GM12878 (cell line): ENCODE results near the gene TK1. TPM values are rescaled to one million over a fixed set of nuclear protein-coding genes. Genes with fewer than 3 reads are reported as not detected.
A peak's percentile ranks its signal among the peaks of the same experiment; 100 is the strongest.

Source experiments
- BACH1 ChIP-seq: fragments of 450-650 bp; IDR thresholded peaks from 2 replicates; pipeline ENCODE4 v1.6.1; 2017; ENCODE audit warnings: mild to moderate bottlenecking, borderline replicate concordance
- BCLAF1 ChIP-seq: fragments of 450-650 bp; IDR thresholded peaks from 2 replicates; pipeline ENCODE4 v1.6.1; 2017; ENCODE audit warnings: antibody characterized with exemption, mild to moderate bottlenecking, moderate library complexity
- CBFB ChIP-seq: IDR thresholded peaks from 2 replicates; pipeline ENCODE4 v1.6.1; 2016; ENCODE audit warnings: antibody characterized with exemption, low read depth
- CBX3 ChIP-seq: fragments of 200-600 bp; sonication (generic); IDR thresholded peaks from 2 replicates; pipeline ENCODE4 v1.6.1; 2016; ENCODE audit warnings: low read depth, borderline replicate concordance
- CUX1 ChIP-seq: IDR thresholded peaks from 2 replicates; pipeline ENCODE4 v1.6.1; 2012; ENCODE audit warnings: improper control_type of control experiment, low read depth, low read length; ENCODE audit not compliant: insufficient replicate concordance
- DPF2 ChIP-seq: fragments of 450-650 bp; IDR thresholded peaks from 2 replicates; pipeline ENCODE4 v1.6.1; 2017; ENCODE audit warnings: mild to moderate bottlenecking
- JUND ChIP-seq: IDR thresholded peaks from 2 replicates; pipeline ENCODE4 v1.6.1; 2012; ENCODE audit warnings: low read depth, mild to moderate bottlenecking, low read length, improper control_type of control experiment, moderate library complexity
- MEF2B ChIP-seq: fragments of 450-650 bp; IDR thresholded peaks from 2 replicates; pipeline ENCODE4 v1.6.1; 2018; ENCODE audit warnings: mild to moderate bottlenecking, moderate library complexity; ENCODE audit not compliant: partially characterized antibody, poor library complexity, severe bottlenecking
- RFX5 ChIP-seq: IDR thresholded peaks from 2 replicates; pipeline ENCODE4 v1.6.1; 2011; ENCODE audit warnings: low read depth, low read length, improper control_type of control experiment
- USF2 ChIP-seq: IDR thresholded peaks from 2 replicates; pipeline ENCODE4 v1.6.1; 2011; ENCODE audit warnings: low read depth, low read length, improper control_type of control experiment, borderline replicate concordance
- ZNF687 ChIP-seq: fragments of 450-650 bp; IDR thresholded peaks from 2 replicates; pipeline ENCODE4 v1.6.1; 2017; ENCODE audit warnings: mild to moderate bottlenecking, moderate library complexity
- polyA plus RNA-seq, 11 experiments: library from polyadenylated mRNA; depleted of rRNA in 4 of 11; unstranded in 6 of 11; stranded (reverse) in 5 of 11; fragments of >200 nt; fragmentation: Nextera tagmentation in 4 of 11; fragmentation: Illumina TruSeq in 1 of 11; extraction: Ambion mirVana in 4 of 11; extraction: Trizol in 1 of 11; gene quantifications; 1 replicate in 1 of 11; 2 replicates in 10 of 11; pipeline versions ENCODE4 v1.2.1 to v1.2.3, GENCODE V29; 2011 to 2016; ENCODE audit warnings: inconsistent platforms in 2 of 11, missing spikeins in 2 of 11, low read depth in 1 of 11
- total RNA-seq, 4 experiments: library from RNA; depleted of rRNA in 3 of 4; stranded (reverse); fragments of >200 nt in 3 of 4; fragmentation: Illumina TruSeq in 1 of 4; extraction: Trizol in 1 of 4; gene quantifications; 2 replicates each; pipeline versions ENCODE4 v1.2.1 to v1.2.3, GENCODE V29; 2013 to 2021

Gene TK1
- total and polyA plus RNA-seq, 10 of the 15 experiments (the other 5 are each of a cell fraction or from before 2014, with no cell fraction given): 4.6 to 175 (median 77.9) TPM

GRCh38 chr17:78214016-78214705 lies 27.3 kb upstream of the TK1 start, which contains the start of gene BIRC5 (continued):
- TF ChIP-seq ZNF687 (0 out of 2 replicates have a peak, but pooled peaks have one; percentile 14), BACH1 (0 out of 2 replicates have a peak, but pooled peaks have one; percentile 45), USF2 (no peak), BCLAF1 (no peak), CUX1 (no peak), MEF2B (no peak), RFX5 (no peak), CBFB (peak; percentile 24; the same call in 1 of the 2 replicates), JUND (no peak), DPF2 (peak; percentile 58; the same call in 1 of the 2 replicates), CBX3 (no peak)
